IMR-90 (cell line): Measurements from ENCODE around the gene SLC39A11.

Experiments
- POLR2A ChIP-seq: IDR thresholded peaks from 2 replicates; pipeline ENCODE4 v1.6.1; 2012; ENCODE audit warnings: mild to moderate bottlenecking, low read depth, low read length
- TF ChIP-seq, protein P1 (sequence below): conservative IDR thresholded peaks from 2 replicates; pipeline ENCODE4 v1.5.1; 2012; ENCODE audit warnings: mild to moderate bottlenecking, low read depth, low read length, improper control_type of control experiment

DNA sequence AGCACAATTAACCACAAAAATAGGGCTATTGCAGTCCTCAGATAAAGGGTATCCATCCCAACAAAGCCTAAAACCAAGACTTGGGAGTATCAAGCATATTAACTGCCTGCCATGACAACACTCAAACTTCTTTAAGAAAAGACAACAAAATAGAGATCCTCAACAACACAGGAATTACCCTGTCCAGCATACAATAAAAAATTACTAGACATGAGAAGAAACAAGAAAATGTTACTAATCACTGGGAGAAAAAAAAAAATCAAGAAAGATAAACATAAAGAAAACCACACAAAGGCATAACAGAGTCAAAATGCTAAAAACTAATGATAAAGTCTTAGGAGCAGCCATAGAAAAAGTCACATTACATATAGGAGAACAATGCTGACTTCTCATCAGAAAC, 73.9 kb downstream of the SLC39A11 start:
- TF ChIP-seq, protein P1, sequence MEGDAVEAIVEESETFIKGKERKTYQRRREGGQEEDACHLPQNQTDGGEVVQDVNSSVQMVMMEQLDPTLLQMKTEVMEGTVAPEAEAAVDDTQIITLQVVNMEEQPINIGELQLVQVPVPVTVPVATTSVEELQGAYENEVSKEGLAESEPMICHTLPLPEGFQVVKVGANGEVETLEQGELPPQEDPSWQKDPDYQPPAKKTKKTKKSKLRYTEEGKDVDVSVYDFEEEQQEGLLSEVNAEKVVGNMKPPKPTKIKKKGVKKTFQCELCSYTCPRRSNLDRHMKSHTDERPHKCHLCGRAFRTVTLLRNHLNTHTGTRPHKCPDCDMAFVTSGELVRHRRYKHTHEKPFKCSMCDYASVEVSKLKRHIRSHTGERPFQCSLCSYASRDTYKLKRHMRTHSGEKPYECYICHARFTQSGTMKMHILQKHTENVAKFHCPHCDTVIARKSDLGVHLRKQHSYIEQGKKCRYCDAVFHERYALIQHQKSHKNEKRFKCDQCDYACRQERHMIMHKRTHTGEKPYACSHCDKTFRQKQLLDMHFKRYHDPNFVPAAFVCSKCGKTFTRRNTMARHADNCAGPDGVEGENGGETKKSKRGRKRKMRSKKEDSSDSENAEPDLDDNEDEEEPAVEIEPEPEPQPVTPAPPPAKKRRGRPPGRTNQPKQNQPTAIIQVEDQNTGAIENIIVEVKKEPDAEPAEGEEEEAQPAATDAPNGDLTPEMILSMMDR = no peak
- no peak for TF ChIP-seq POLR2A
